H1 (cell line): ENCODE measurements around the gene PARK7. TPM values are rescaled to one million over a fixed set of nuclear protein-coding genes. Genes with fewer than 3 reads are reported as not detected.

ENCODE experiments used
- BCL11A ChIP-seq, 2 experiments: IDR thresholded peaks; one replicate each; pipeline ENCODE4 v1.6.1; 2011; ENCODE audit warnings: low read depth in 2 of 2, low read length in 2 of 2, mild to moderate bottlenecking in 2 of 2
- CBX8 ChIP-seq: fragments of 300-800, 300-1000 bp; sonication (generic); IDR thresholded peaks from 2 replicates; pipeline ENCODE4 v1.7.1; 2016; ENCODE audit warnings: low read depth, low read length, borderline replicate concordance
- CEBPB ChIP-seq: IDR thresholded peaks from 2 replicates; pipeline ENCODE4 v1.6.1; 2012; ENCODE audit warnings: low read depth, low read length
- POLR2A ChIP-seq, 2 experiments: IDR thresholded peaks; 1 replicate in 1 of 2; 2 replicates in 1 of 2; pipeline ENCODE4 v1.6.1; 2011; ENCODE audit warnings: low read depth in 2 of 2, low read length in 2 of 2, mild to moderate bottlenecking in 2 of 2; ENCODE audit errors: control extremely low read depth in 1 of 2
- RFX5 ChIP-seq: IDR thresholded peaks from 2 replicates; pipeline ENCODE4 v1.6.1; 2011; ENCODE audit warnings: low read depth, low read length, improper control_type of control experiment, borderline replicate concordance
- SAP30 ChIP-seq: fragments of 300-600 bp; sonication (generic); IDR thresholded peaks from 2 replicates; pipeline ENCODE4 v1.7.1; 2012; ENCODE audit warnings: low read length, moderate library complexity, mild to moderate bottlenecking, inconsistent platforms; ENCODE audit not compliant: insufficient read depth, insufficient replicate concordance
- SIN3A ChIP-seq, 2 experiments: IDR thresholded peaks in 1 of 2; conservative IDR thresholded peaks in 1 of 2; 2 replicates each; pipeline ENCODE4 v1.6.1; 2011 to 2012; ENCODE audit warnings: low read length in 2 of 2, improper control_type of control experiment in 1 of 2, low read depth in 1 of 2, mild to moderate bottlenecking in 1 of 2
- SP1 ChIP-seq: IDR thresholded peaks from 2 replicates; pipeline ENCODE4 v1.6.1; 2011; ENCODE audit warnings: low read depth, low read length
- SUZ12 ChIP-seq: fragments of 200-600 bp; sonication (generic); IDR thresholded peaks from 2 replicates; pipeline ENCODE4 v1.6.1; 2012; ENCODE audit warnings: mild to moderate bottlenecking, inconsistent platforms, low read length, moderate library complexity, mixed read lengths
- YY1 ChIP-seq: IDR thresholded peaks from 2 replicates; pipeline ENCODE4 v1.6.1; 2011; ENCODE audit warnings: low read depth, mild to moderate bottlenecking, low read length
- polyA plus RNA-seq, 7 experiments: library from polyadenylated mRNA; depleted of rRNA in 3 of 7; stranded (reverse) in 5 of 7; unstranded in 2 of 7; fragments of >200 nt in 5 of 7; fragments of 200-250 nt in 2 of 7; gene quantifications; 1 replicate in 5 of 7; 2 replicates in 1 of 7; 4 replicates in 1 of 7; pipeline versions ENCODE4 v1.2.1 to v1.2.3, GENCODE V29; 2011 to 2013; ENCODE audit warnings: missing spikeins in 2 of 7, mixed read lengths in 2 of 7
- total RNA-seq: library from RNA; stranded (reverse); fragmentation: NEBNext Ultra II Directional; extraction: Animal tissue kit (Norgen Biotek cat#: 25700); gene quantifications from 2 replicates; pipeline ENCODE4 v1.2.1, GENCODE V29; 2021

PARK7 gene
- total and polyA plus RNA-seq, 2 of the 8 experiments (the other 6 are each of a cell fraction or from before 2014, with no cell fraction given), result 206 to 383 TPM

DNA sequence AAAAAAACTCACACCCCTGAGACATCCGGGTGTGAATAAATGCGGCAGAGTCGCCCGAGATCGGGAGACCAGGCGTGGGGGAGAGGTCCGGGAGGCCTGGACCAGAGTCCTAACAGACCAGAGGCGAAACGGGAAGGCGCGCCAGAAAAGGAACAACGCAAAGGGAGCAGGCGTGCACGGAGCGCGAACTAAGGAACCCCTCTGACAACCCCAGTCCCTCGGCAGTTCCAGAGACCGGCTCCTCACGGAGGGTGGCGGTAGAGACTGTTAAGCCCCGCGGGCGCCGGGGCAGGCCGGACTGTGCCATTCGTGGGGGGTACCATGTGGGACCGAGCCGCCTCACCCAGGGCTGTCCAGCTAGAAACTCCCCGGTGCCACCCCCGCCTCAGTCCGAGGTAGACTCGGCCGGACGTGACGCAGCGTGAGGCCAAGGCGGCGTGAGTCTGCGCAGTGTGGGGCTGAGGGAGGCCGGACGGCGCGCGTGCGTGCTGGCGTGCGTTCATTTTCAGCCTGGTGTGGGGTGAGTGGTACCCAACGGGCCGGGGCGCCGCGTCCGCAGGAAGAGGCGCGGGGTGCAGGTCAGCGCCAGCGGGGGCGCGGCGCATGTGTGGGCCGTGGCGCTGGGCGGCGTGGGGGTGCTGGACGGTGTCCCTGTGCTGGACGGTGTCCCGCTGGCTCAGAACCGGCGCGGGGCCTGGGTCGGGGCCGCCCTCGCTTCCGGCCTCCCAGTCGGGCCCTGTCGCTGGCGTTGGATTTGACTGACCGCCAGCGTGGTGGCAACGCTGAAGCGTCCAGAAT, at the start of gene PARK7 (continued):
- TF ChIP-seq SUZ12 (no peak), CEBPB (no peak), YY1 (no peak), SP1 (peak; percentile 55; the same call in 1 of the 2 replicates), SIN3A (conservative IDR thresholded peaks at IDR 0.05 in 1 of 2, IDR thresholded peaks at IDR 0.05 in 1 of 2; ENCODE audit: low read depth in 1 of 2, low read length in 2 of 2) (peak; percentile 56 to 76; a peak in 2 of 4 replicates), SAP30 (peak; percentile 35), BCL11A (IDR thresholded peaks at IDR 0.05; ENCODE audit: low read depth in 2 of 2, low read length in 2 of 2) (no peak), RFX5 (no peak), CBX8 (no peak), POLR2A (IDR thresholded peaks at IDR 0.05; ENCODE audit: control extremely low read depth in 1 of 2, low read depth in 2 of 2, low read length in 2 of 2) (peak; percentile 89 to 90)
